HFFc6 (cell line): ENCODE results near the gene CAPN10. TPM values are rescaled to one million over a fixed set of nuclear protein-coding genes. Genes with fewer than 3 reads are reported as not detected.
"Not testable (repeated sequence)": the region's sequence is repeated elsewhere in the genome, so short reads cannot be mapped to it uniquely, and the experiment has no call there.

ENCODE experiments used
- DNase-seq: peaks from one replicate; pipeline ENCODE4 v3.0.0-alpha.2; 2018
- H3K27ac Mint-ChIP-seq: 2 replicates; pipeline ENCODE4 v1.8.0; 2020; ENCODE audit warnings: mild to moderate bottlenecking, mixed read lengths
- H3K27me3 Mint-ChIP-seq: 2 replicates; pipeline ENCODE4 v1.8.0; 2021; ENCODE audit warnings: mild to moderate bottlenecking, moderate library complexity, mixed read lengths; ENCODE audit not compliant: insufficient read depth
- H3K36me3 Mint-ChIP-seq: 2 replicates; pipeline ENCODE4 v1.8.0; 2021; ENCODE audit warnings: low read depth, mixed read lengths
- H3K4me1 Mint-ChIP-seq: 2 replicates; pipeline ENCODE4 v1.8.0; 2020; ENCODE audit warnings: low read depth, mixed read lengths
- H3K4me3 Mint-ChIP-seq: 2 replicates; pipeline ENCODE4 v1.8.0; 2020; ENCODE audit warnings: mild to moderate bottlenecking, moderate library complexity, mixed read lengths
- H3K9me3 Mint-ChIP-seq: 2 replicates; pipeline ENCODE4 v1.8.0; 2020; ENCODE audit warnings: mild to moderate bottlenecking, mixed read lengths
- CTCF ChIP-seq: fragments of 200-600 bp; sonication (generic); IDR thresholded peaks from 2 replicates; pipeline ENCODE4 v1.5.0; 2021; ENCODE audit warnings: antibody characterized with exemption, mild to moderate bottlenecking
- total RNA-seq, 6 experiments: library from RNA; stranded (reverse); fragmentation: NEBNext Ultra II Directional; extraction: Animal tissue kit (Norgen Biotek cat#: 25700); gene quantifications; 2 replicates in 1 of 6; 3 replicates in 5 of 6; pipeline ENCODE4 v1.2.3, GENCODE V29; 2021

CAPN10 gene
- total RNA-seq, 6 experiments from 2014 or later = 13.9 to 20.5 (median 15.0) TPM

GRCh38 chr2:240616860-240617666 is 30.5 kb downstream of the CAPN10 start:
- not testable (repeated sequence) for H3K4me3 Mint-ChIP-seq, DNase-seq, H3K27ac Mint-ChIP-seq, H3K4me1 Mint-ChIP-seq, H3K36me3 Mint-ChIP-seq
- TF ChIP-seq CTCF = peak; percentile 35
- H3K27me3 Mint-ChIP-seq = peaks cover 18% of the 10 kb centered on the region
- H3K9me3 Mint-ChIP-seq = peaks cover 13% of the 10 kb centered on the region

GRCh38 chr2:240618776-240619175 is 32.2 kb downstream of the CAPN10 start:
- H3K4me3 Mint-ChIP-seq = no peak overlapping the region
- H3K27ac Mint-ChIP-seq = no peak overlapping the region
- peaks cover 7% of the 10 kb centered on the region; the same call in 1 of the 2 replicates for H3K4me1 Mint-ChIP-seq
- peaks cover 6% of the 10 kb centered on the region; the same call in 1 of the 2 replicates for H3K36me3 Mint-ChIP-seq
- no peak for TF ChIP-seq CTCF
- H3K9me3 Mint-ChIP-seq = peaks cover 13% of the 10 kb centered on the region
- H3K27me3 Mint-ChIP-seq = peaks cover 18% of the 10 kb centered on the region
- no peak for DNase-seq

GRCh38 chr2:240619506-240620148 is 33.1 kb downstream of the CAPN10 start:
- Mint-ChIP-seq H3K4me1 (peaks cover 7% of the 10 kb centered on the region; the same call in 1 of the 2 replicates), H3K36me3 (peaks cover 6% of the 10 kb centered on the region; the same call in 1 of the 2 replicates), H3K27me3 (peaks cover 18% of the 10 kb centered on the region), H3K9me3 (peaks cover 13% of the 10 kb centered on the region), H3K4me3 (no peak overlapping the region), H3K27ac (no peak overlapping the region)
- TF ChIP-seq CTCF = no peak
- DNase-seq = no peak

- TF ChIP-seq CTCF = no peak
- Mint-ChIP-seq H3K9me3 (peaks cover 13% of the 10 kb centered on the region), H3K27me3 (peaks cover 16% of the 10 kb centered on the region), H3K36me3 (peaks cover 6% of the 10 kb centered on the region; the same call in 1 of the 2 replicates), H3K4me3 (no peak overlapping the region), H3K4me1 (peaks cover 7% of the 10 kb centered on the region; the same call in 1 of the 2 replicates), H3K27ac (no peak overlapping the region)
- no peak for DNase-seq
Observed at GRCh38 chr2:240620149-240620731, 33.7 kb downstream of the CAPN10 start.

GRCh38 chr2:240620859-240621258 is 34.3 kb downstream of the CAPN10 start:
- H3K4me3 Mint-ChIP-seq = no peak overlapping the region
- peaks cover 7% of the 10 kb centered on the region; the same call in 1 of the 2 replicates for H3K4me1 Mint-ChIP-seq
- H3K27ac Mint-ChIP-seq = no peak overlapping the region
- H3K36me3 Mint-ChIP-seq = peaks cover 6% of the 10 kb centered on the region; the same call in 1 of the 2 replicates
- H3K9me3 Mint-ChIP-seq = peaks cover 13% of the 10 kb centered on the region
- peaks cover 13% of the 10 kb centered on the region for H3K27me3 Mint-ChIP-seq
- no peak for DNase-seq
- TF ChIP-seq CTCF = no peak
